Sigmoid colon (tissue), 4 donors: ENCODE measurements around the gene TPM1.

Experiments
- CTCF ChIP-seq, 4 experiments: fragments of 450-650 bp in 3 of 4; fragments of 200-600 bp in 1 of 4; IDR thresholded peaks; one replicate each; pipeline ENCODE4 v1.5.1; 2016 to 2019; ENCODE audit warnings: antibody characterized with exemption in 4 of 4, mild to moderate bottlenecking in 3 of 4, moderate library complexity in 2 of 4
- EP300 ChIP-seq, 4 donors: sonication (generic); formaldehyde crosslinking; IDR thresholded peaks; one replicate each; pipeline ENCODE4 v1.6.1; 2017; ENCODE audit warnings: antibody characterized with exemption in 4 of 4
- POLR2A ChIP-seq, 2 donors: fragments of 450-650 bp; IDR thresholded peaks; one replicate each; pipeline ENCODE4 v1.6.1; 2016; ENCODE audit warnings: antibody characterized with exemption in 2 of 2, mild to moderate bottlenecking in 2 of 2, moderate library complexity in 2 of 2
- POLR2AphosphoS5 ChIP-seq, 4 donors: sonication (generic); formaldehyde crosslinking; IDR thresholded peaks; one replicate each; pipeline ENCODE4 v1.6.1; 2017; ENCODE audit warnings: antibody characterized with exemption in 4 of 4

- TF ChIP-seq EP300 (IDR thresholded peaks at IDR 0.05) = no peak
- no peak for TF ChIP-seq CTCF (IDR thresholded peaks at IDR 0.05)
- no peak for TF ChIP-seq POLR2A (IDR thresholded peaks at IDR 0.05)
- TF ChIP-seq POLR2AphosphoS5 (IDR thresholded peaks at IDR 0.05) = no peak
Measured at GRCh38 chr15:62999178-62999577, 43.4 kb upstream of the TPM1 start.
